CD14-positive monocyte (primary cell): Measurements from ENCODE around the gene PIGB. TPM values are rescaled to one million over a fixed set of nuclear protein-coding genes. Genes with fewer than 3 reads are reported as not detected.

Source experiments
- DNase-seq, 3 donors: peaks; one replicate each; pipeline ENCODE4 v3.0.0-alpha.2; 2011 to 2022
- H2AFZ ChIP-seq: 2 replicates; pipeline ENCODE4 v1.6.0; 2012; ENCODE audit warnings: mild to moderate bottlenecking, low read depth, low read length, inconsistent platforms; ENCODE audit not compliant: insufficient read depth, poor library complexity, severe bottlenecking
- H3K27ac ChIP-seq, 2 donors: 1 replicate in 1 of 2; 2 replicates in 1 of 2; pipeline ENCODE4 v1.5.1; 2012 to 2013; ENCODE audit warnings: low read length in 2 of 2, control low read depth in 1 of 2, inconsistent platforms in 1 of 2, low read depth in 1 of 2, mild to moderate bottlenecking in 1 of 2
- H3K27me3 ChIP-seq, 2 donors: one replicate each; pipeline versions ENCODE4 v1.6.0 to v1.6.1; 2011 to 2013; ENCODE audit warnings: low read length in 2 of 2; ENCODE audit not compliant: control insufficient read depth in 2 of 2, insufficient read depth in 2 of 2
- H3K36me3 ChIP-seq, 2 donors: replicated peaks in 1 of 2; 1 replicate in 1 of 2; 2 replicates in 1 of 2; pipeline versions ENCODE4 v1.5.1 to v1.6.1; 2012 to 2013; ENCODE audit warnings: low read length in 2 of 2, control low read depth in 1 of 2, inconsistent platforms in 1 of 2, mild to moderate bottlenecking in 1 of 2; ENCODE audit not compliant: insufficient read depth in 2 of 2, control insufficient read depth in 1 of 2
- H3K4me1 ChIP-seq, 2 donors: 1 replicate in 1 of 2; 2 replicates in 1 of 2; pipeline versions ENCODE4 v1.5.1 to v1.6.1; 2012 to 2013; ENCODE audit warnings: low read length in 2 of 2, control low read depth in 1 of 2, inconsistent platforms in 1 of 2, mild to moderate bottlenecking in 1 of 2, moderate library complexity in 1 of 2; ENCODE audit not compliant: insufficient read depth in 2 of 2, control insufficient read depth in 1 of 2
- H3K4me2 ChIP-seq: replicated peaks from 2 replicates; pipeline ENCODE3; 2012; ENCODE audit warnings: low read length, moderate library complexity, mild to moderate bottlenecking; ENCODE audit not compliant: poor library complexity, severe bottlenecking; ENCODE audit errors: extremely low read depth
- H3K4me3 ChIP-seq, 3 experiments: fragments of 200-600 bp in 1 of 3; sonication (generic) in 1 of 3; replicated peaks in 1 of 3; 1 replicate in 2 of 3; 2 replicates in 1 of 3; pipeline ENCODE4 v1.5.1; 2011 to 2013; ENCODE audit warnings: low read length in 3 of 3, mild to moderate bottlenecking in 3 of 3, control low read depth in 2 of 3, low read depth in 2 of 3, inconsistent platforms in 1 of 3, moderate library complexity in 1 of 3
- H3K79me2 ChIP-seq: 2 replicates; pipeline ENCODE4 v1.6.0; 2012; ENCODE audit warnings: mild to moderate bottlenecking, control low read depth, inconsistent platforms, low read length, moderate library complexity; ENCODE audit not compliant: insufficient read depth
- H3K9ac ChIP-seq: 2 replicates; pipeline ENCODE4 v1.6.0; 2017; ENCODE audit warnings: low read length, mild to moderate bottlenecking; ENCODE audit not compliant: insufficient read depth, poor library complexity, severe bottlenecking
- H3K9me3 ChIP-seq, 2 donors: replicated peaks in 1 of 2; 1 replicate in 1 of 2; 2 replicates in 1 of 2; pipeline versions ENCODE4 v1.5.1 to v1.6.1; 2012 to 2013; ENCODE audit warnings: low read length in 2 of 2, control low read depth in 1 of 2; ENCODE audit not compliant: control insufficient read depth in 1 of 2, insufficient read depth in 1 of 2
- H4K20me1 ChIP-seq: 2 replicates; pipeline ENCODE4 v1.6.0; 2012; ENCODE audit warnings: mild to moderate bottlenecking, low read length, control low read depth, moderate library complexity; ENCODE audit not compliant: insufficient read depth
- H3K27ac Mint-ChIP-seq, 7 donors: one replicate each; pipeline ENCODE4 v1.8.0; 2020; ENCODE audit warnings: mild to moderate bottlenecking in 7 of 7, mixed read lengths in 7 of 7, moderate library complexity in 6 of 7, inconsistent platforms in 2 of 7
- H3K27me3 Mint-ChIP-seq, 3 donors: one replicate each; pipeline ENCODE4 v1.8.0; 2021 to 2022; ENCODE audit warnings: low read depth in 3 of 3, mild to moderate bottlenecking in 3 of 3, mixed read lengths in 3 of 3, moderate library complexity in 3 of 3, inconsistent platforms in 1 of 3
- H3K36me3 Mint-ChIP-seq, 2 donors: one replicate each; pipeline ENCODE4 v1.8.0; 2020; ENCODE audit warnings: mixed read lengths in 2 of 2, inconsistent platforms in 1 of 2, mild to moderate bottlenecking in 1 of 2
- H3K4me1 Mint-ChIP-seq: one replicate; pipeline ENCODE4 v1.8.0; 2020; ENCODE audit warnings: mild to moderate bottlenecking, mixed read lengths
- H3K4me3 Mint-ChIP-seq, 2 donors: one replicate each; pipeline ENCODE4 v1.8.0; 2020; ENCODE audit warnings: mild to moderate bottlenecking in 2 of 2, mixed read lengths in 2 of 2, moderate library complexity in 1 of 2
- H3K9me3 Mint-ChIP-seq, 7 donors: one replicate each; pipeline ENCODE4 v1.8.0; 2020 to 2022; ENCODE audit warnings: mixed read lengths in 7 of 7, mild to moderate bottlenecking in 6 of 7, moderate library complexity in 6 of 7, inconsistent platforms in 2 of 7
- CTCF ChIP-seq: fragments of 200-600 bp; IDR thresholded peaks from one replicate; pipeline ENCODE4 v1.8.0; 2022; ENCODE audit warnings: antibody characterized with exemption, mild to moderate bottlenecking
- WGBS: methylation state at CpG from one replicate; pipeline ENCODE4 v1.1.5; 2013; ENCODE audit warnings: missing lambda C conversion rate; ENCODE audit not compliant: insufficient coverage; 5-methylcytosine and 5-hydroxymethylcytosine counted together
- intact Hi-C, 2 donors: fragments of 100-400 bp; cut with micrococcal nuclease; formaldehyde crosslinking; loops; one replicate each; pipeline versions ENCODE4 v1.15.0 to v1.15.1; 2023
- polyA plus RNA-seq, 3 donors: library from polyadenylated mRNA; depleted of rRNA in 1 of 3; unstranded in 2 of 3; stranded (reverse) in 1 of 3; fragments of 300-500 nt in 2 of 3; fragments of >200 nt in 1 of 3; fragmentation: Illumina TruSeq in 2 of 3; gene quantifications; 1 replicate in 2 of 3; 2 replicates in 1 of 3; pipeline ENCODE4 v1.2.3, GENCODE V29; 2012 to 2021

The PIGB gene
- polyA plus RNA-seq, 3 donors: 15.3 to 16.8 (median 15.8) TPM

GRCh38 chr15:55348281-55348778 is 29.3 kb downstream of the PIGB start:
- Histone ChIP-seq H3K79me2 (no peaks in the 10 kb centered on the region), H3K4me2 (no peak overlapping the region), H3K9me3 (no peaks in the 10 kb centered on the region), H3K27me3 (no peaks in the 10 kb centered on the region), H3K27ac (no peak overlapping the region), H3K9ac (no peak overlapping the region), H2AFZ (no peak overlapping the region), H3K4me3 (no peak overlapping the region), H3K36me3 (peaks cover 32 to 87% of the 10 kb centered on the region in 2 donors), H3K4me1 (no peaks in the 10 kb centered on the region), H4K20me1 (no peaks in the 10 kb centered on the region)
- Mint-ChIP-seq H3K9me3 (peaks cover 0 to 2% (median 0%) of the 10 kb centered on the region in 7 donors), H3K27me3 (no peaks in the 10 kb centered on the region), H3K4me1 (peaks cover 4% of the 10 kb centered on the region), H3K36me3 (peaks cover 38 to 66% of the 10 kb centered on the region in 2 donors), H3K27ac (peak overlapping the region in 1 of 7 donors; percentile 84), H3K4me3 (no peak overlapping the region)
- DNase-seq: no peak
- 100% methylated on average over 1 of the region's 4 CpGs for WGBS
- TF ChIP-seq CTCF: no peak
- intact Hi-C loops: no loop called here

- no CpG with 5 or more reads among the region's 2 CpGs for WGBS
- Histone ChIP-seq H3K4me3 (no peak overlapping the region), H3K4me1 (no peaks in the 10 kb centered on the region), H2AFZ (no peak overlapping the region), H3K36me3 (peaks cover 30 to 85% of the 10 kb centered on the region in 2 donors), H3K79me2 (no peaks in the 10 kb centered on the region), H3K9me3 (no peaks in the 10 kb centered on the region), H3K4me2 (no peak overlapping the region), H4K20me1 (no peaks in the 10 kb centered on the region), H3K27ac (no peak overlapping the region), H3K27me3 (no peaks in the 10 kb centered on the region), H3K9ac (no peak overlapping the region)
- no peak for TF ChIP-seq CTCF
- peaks cover under 1% of the 10 kb centered on the region for H3K4me1 Mint-ChIP-seq
- peaks cover 0 to 2% (median 0%) of the 10 kb centered on the region in 7 donors for H3K9me3 Mint-ChIP-seq
- no peak overlapping the region for H3K4me3 Mint-ChIP-seq
- peak overlapping the region in 1 of 7 donors; percentile 73 for H3K27ac Mint-ChIP-seq
- H3K27me3 Mint-ChIP-seq: no peaks in the 10 kb centered on the region
- no peak for DNase-seq
- peaks cover 41 to 71% of the 10 kb centered on the region in 2 donors for H3K36me3 Mint-ChIP-seq
- intact Hi-C loops: no loop called here
These were observed 30.3 kb downstream of the PIGB start for GRCh38 chr15:55349282-55349681.
